HepG2 (cell line): Measurements from ENCODE around the gene MACROD2.

ENCODE experiments used
- CTCF ChIP-seq: sonication (generic); formaldehyde crosslinking; IDR thresholded peaks from 2 replicates; pipeline ENCODE4 v1.5.0; 2020; ENCODE audit warnings: mild to moderate bottlenecking, missing genetic modification reagents, moderate library complexity
- ELF1 ChIP-seq: sonication (generic); formaldehyde crosslinking; IDR thresholded peaks from 2 replicates; pipeline ENCODE4 v1.4.0; 2020; ENCODE audit warnings: missing genetic modification reagents
- GTF2F1 ChIP-seq: fragments of 150-350 bp; IDR thresholded peaks from 2 replicates; pipeline ENCODE4 v1.6.1; 2014; ENCODE audit warnings: low read length
- MEIS2 ChIP-seq: sonication (generic); formaldehyde crosslinking; IDR thresholded peaks from 2 replicates; pipeline ENCODE4 v1.9.0; 2021; ENCODE audit warnings: mild to moderate bottlenecking, missing genetic modification reagents
- MLLT10 ChIP-seq: sonication (generic); formaldehyde crosslinking; IDR thresholded peaks from 2 replicates; pipeline ENCODE4 v1.4.0; 2020; ENCODE audit warnings: missing genetic modification reagents
- NFRKB ChIP-seq: fragments of 450-650 bp; IDR thresholded peaks from 2 replicates; pipeline ENCODE4 v1.6.1; 2017
- PHF21A ChIP-seq: sonication (generic); formaldehyde crosslinking; IDR thresholded peaks from 2 replicates; pipeline ENCODE4 v1.5.0; 2020; ENCODE audit warnings: mild to moderate bottlenecking, missing genetic modification reagents
- PRDM4 ChIP-seq: sonication (generic); formaldehyde crosslinking; IDR thresholded peaks from 2 replicates; pipeline ENCODE4 v1.9.0; 2021; ENCODE audit warnings: missing genetic modification reagents, borderline replicate concordance
- RAD21 ChIP-seq: fragments of 450-650 bp; formaldehyde crosslinking; IDR thresholded peaks from 2 replicates; pipeline ENCODE4 v1.5.0; 2020; ENCODE audit warnings: mild to moderate bottlenecking
- SP4 ChIP-seq: sonication (generic); formaldehyde crosslinking; IDR thresholded peaks from 2 replicates; pipeline ENCODE4 v1.8.1; 2023; ENCODE audit warnings: mild to moderate bottlenecking, missing genetic modification reagents
- USF2 ChIP-seq, 2 experiments: sonication (generic) in 1 of 2; formaldehyde crosslinking in 1 of 2; IDR thresholded peaks; 2 replicates each; pipeline versions ENCODE4 v1.5.1 to v1.6.1; 2011 to 2020; ENCODE audit warnings: borderline replicate concordance in 1 of 2, low read depth in 1 of 2, low read length in 1 of 2, mild to moderate bottlenecking in 1 of 2, missing genetic modification reagents in 1 of 2, moderate library complexity in 1 of 2
- ZNF274 ChIP-seq: sonication (generic); formaldehyde crosslinking; IDR thresholded peaks from 2 replicates; pipeline ENCODE4 v1.5.1; 2020; ENCODE audit warnings: mild to moderate bottlenecking, missing genetic modification reagents

GRCh38 chr20:14877301-14878028, 882.1 kb downstream of the MACROD2 start:
- TF ChIP-seq RAD21 (CRISPR knock-in tag) (no peak), USF2 (IDR thresholded peaks at IDR 0.05; ENCODE audit: low read depth, low read length) (no peak), USF2 (CRISPR knock-in tag; IDR thresholded peaks at IDR 0.05; ENCODE audit: borderline replicate concordance) (no peak), MEIS2 (no peak), NFRKB (no peak), ZNF274 (CRISPR knock-in tag) (no peak), CTCF (CRISPR knock-in tag) (no peak), SP4 (CRISPR knock-in tag) (no peak), PRDM4 (no peak), PHF21A (no peak), MLLT10 (CRISPR knock-in tag) (no peak), GTF2F1 (no peak), ELF1 (CRISPR knock-in tag) (no peak)
